Activated CD4-positive, CD25-positive, alpha-beta regulatory T cell treated with anti-CD3 and anti-CD28 coated beads, Interleukin-2, amount 50 U/mL, for 16 hours (primary cell): Measurements from ENCODE around the gene MARVELD1.
A peak's percentile ranks its signal among the peaks of the same experiment; 100 is the strongest.

Experiments
- DNase-seq: peaks from one replicate; pipeline ENCODE4 v3.0.0-alpha.2; 2020; ENCODE audit warnings: low read depth, low spot score

The MARVELD1 gene

GRCh38 chr10:97721871-97722780 lies 8.6 kb downstream of the MARVELD1 start:
- no peak for DNase-seq

DNA sequence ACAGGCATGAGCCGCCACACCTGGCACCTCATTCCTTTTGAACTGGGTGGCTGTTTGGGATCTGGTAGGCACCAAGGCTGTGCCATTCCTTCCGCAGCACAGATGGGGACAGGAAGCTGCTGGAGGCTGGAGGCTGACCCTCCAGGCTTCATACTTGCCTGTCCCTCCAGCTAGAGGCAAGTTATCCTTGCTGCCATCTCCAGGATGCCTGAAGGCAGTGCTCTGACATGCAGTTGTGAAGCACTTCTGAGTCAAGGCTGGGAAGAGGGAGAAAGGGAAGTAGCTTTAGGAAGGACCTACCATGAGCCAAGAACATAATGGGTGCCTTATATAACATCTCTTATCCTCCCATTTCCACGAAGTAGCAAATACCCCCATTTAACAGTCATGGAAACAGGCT lies 9.5 kb downstream of the MARVELD1 start:
- no peak for DNase-seq

GRCh38 chr10:97724341-97724941 lies 10.9 kb downstream of the MARVELD1 start:
- no peak for DNase-seq

DNA sequence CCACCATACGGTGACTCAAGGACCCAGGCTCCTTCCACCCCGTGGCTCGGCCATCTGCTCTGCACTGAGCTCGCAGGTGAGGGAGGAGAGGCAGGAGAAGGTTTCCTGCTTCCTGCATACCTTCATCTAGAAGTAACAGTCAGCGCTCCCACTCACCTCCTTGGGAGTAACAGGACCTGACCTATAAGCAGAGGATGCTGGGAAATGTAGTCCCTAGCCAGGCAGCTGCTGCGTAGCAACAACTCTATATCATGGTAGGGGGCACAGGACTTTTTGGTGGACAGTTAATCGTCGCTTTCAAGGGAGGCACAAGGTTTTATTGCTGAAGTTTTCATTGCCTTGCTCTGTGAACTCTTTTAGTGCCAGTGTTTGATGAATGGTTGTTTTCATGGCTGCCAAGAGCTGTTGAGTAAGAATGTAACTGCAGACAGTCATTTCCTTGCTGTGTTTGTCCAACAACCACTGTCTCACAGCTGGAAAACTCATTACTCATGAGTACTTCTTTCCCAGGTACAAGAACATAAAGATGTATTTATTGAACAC lies 13.2 kb downstream of the MARVELD1 start:
- no peak for DNase-seq

- DNase-seq, result no peak
Measured at GRCh38 chr10:97729014-97729413, 15.5 kb downstream of the MARVELD1 start.

DNA sequence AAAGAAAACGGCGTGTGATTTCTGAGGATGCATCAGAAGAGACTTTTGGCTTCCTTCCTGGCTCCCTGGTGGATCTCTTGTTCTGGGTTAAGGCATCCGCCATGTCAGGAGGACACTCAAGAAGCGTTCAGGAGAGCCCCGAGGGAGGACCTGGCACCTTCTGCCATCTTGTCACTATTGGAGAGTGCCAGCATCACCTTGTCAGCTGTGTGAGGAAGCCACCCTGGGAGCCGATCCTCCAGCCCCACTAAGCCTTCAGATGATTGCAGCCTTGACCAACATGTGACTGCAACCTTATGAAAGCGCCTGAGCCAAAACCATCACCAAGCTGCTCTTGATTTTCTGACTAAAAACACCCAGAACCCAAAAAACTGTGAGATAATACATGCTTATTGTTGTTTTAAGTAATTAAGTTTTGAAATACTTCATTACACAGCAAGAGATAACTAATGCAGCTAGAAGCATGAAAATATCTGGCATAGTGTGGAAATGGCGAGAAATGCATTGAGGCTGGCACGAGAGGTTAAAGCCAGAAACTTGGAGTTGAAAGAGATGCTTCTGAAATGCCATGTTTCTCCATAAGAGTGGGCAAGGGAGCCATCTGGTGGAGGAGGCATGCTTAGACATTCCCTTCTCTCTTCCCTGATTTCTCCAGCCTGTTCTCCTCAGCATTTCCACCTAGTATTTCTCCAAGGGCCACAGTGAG lies 18.0 kb downstream of the MARVELD1 start:
- DNase-seq, result peak; percentile 26

GRCh38 chr10:97732052-97732359 lies 18.5 kb downstream of the MARVELD1 start:
- no peak for DNase-seq

- no peak for DNase-seq
Measured at GRCh38 chr10:97733256-97733655, 19.7 kb downstream of the MARVELD1 start.

GRCh38 chr10:97734021-97734420 lies 20.5 kb downstream of the MARVELD1 start:
- no peak for DNase-seq

GRCh38 chr10:97736403-97736901 lies 22.9 kb downstream of the MARVELD1 start:
- DNase-seq, result no peak

DNA sequence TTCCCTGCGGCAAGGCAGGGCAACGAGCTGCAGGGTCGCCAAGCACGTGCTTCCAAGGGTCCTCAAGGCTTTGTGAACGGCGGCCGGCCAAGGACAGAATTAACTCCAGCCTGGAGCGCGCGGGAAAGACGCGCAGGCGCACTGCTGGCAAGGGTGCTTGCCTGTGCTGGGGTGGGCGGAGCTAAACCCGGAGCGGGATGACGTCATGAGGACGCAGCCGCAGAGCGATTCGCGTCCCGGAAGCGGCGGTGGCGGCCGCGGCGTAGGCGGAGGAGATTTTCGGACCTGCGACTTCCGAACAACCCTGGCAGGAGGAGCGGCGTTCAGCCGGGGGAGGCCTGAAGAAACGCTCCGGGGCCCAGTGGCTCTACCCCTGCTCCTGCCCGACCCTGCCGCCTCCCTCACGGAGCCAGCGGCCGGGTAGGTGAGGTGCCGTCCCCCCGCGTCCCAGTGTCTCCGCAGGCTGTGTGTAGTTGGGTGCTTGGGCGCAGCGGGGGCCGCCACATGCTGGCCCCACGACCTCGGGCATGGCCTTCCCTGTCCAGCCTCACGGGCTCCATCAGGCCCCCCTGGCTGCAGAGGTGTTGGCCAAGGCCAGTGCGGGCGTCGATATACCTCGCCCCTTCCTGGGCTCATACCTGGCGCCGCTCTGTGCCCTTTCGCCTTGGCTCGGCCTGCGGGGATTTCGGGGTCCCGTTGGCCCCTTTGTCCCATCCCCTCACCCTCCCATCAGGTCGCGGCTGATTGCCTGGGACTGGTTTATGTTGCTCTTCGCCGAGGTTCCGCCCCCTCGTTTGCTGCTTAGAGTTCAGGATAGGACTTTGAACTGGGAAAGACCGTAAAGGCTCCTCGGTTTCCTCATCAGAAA lies 23.6 kb downstream of the MARVELD1 start, which contains the start of gene ZFYVE27:
ZFYVE27 (plus strand) TSS at position 227 of the 868 bp plus-strand sequence. CDS start 1,350 bp downstream, outside the sequence.
- DNase-seq, result peak; percentile 81

DNA sequence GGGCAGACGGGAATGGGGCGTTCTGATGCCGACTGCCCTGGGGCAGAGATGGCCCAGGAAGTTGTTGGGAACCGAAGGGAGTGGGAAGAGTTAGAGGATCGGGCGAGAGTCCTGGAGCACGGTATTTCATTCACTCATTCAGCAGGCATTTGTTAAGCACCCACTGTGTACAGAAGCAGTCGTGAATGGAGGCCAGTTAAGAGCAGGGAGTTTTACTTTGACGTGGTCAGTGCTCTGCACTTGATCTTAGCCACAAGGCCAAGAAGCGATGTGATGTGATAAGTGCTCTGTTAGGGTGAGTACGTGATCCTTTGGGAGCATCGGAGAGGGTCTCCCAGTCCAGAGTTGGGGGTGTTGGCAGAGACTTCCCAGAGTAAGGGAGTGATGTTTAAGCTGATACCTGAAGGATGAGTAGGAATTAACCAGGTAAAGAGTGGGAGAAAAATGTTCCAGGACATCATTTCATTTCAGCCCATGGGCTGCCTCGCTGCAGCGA lies 24.3 kb downstream of the MARVELD1 start:
- DNase-seq, result no peak

GRCh38 chr10:97738616-97739015 lies 25.1 kb downstream of the MARVELD1 start:
- no peak for DNase-seq

GRCh38 chr10:97740613-97741012 lies 27.1 kb downstream of the MARVELD1 start:
- DNase-seq, result no peak

DNA sequence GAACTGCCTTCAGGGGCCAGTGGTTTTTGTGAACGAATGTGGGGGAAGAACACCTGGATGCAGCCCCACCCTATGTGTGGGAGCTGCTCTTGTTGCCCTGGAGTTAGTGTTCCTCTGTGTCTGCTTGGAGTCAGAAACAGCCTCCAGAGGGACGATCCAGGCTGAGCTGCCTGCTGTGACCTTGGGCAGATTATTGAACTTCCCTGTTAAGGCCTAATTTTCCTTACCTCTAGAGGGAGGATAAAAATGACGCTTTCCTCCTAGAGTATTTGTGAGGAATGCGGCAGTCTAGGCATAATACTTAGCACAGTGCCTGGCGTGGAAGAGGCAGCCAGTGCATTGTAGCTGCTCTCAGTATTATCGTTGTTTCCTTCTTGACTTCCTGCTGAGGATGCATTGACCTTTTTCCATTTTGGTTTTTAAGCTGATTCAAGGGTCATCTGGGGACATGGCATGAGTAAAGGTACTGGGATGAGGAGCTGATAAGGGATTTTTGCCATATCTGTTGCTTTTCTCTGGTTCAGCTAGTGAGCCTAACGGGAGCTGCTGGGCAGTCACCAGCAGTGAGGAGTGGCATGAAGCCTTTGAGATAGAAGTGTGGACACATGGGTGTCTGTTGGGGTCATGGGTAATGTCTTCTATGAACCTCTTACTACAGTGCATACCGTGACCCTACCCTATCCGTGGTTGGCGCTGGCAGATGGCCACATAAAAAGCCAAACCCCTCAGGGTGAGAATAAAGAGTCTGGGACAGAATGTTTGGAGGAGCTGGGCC lies 29.8 kb downstream of the MARVELD1 start:
- no peak for DNase-seq

DNA sequence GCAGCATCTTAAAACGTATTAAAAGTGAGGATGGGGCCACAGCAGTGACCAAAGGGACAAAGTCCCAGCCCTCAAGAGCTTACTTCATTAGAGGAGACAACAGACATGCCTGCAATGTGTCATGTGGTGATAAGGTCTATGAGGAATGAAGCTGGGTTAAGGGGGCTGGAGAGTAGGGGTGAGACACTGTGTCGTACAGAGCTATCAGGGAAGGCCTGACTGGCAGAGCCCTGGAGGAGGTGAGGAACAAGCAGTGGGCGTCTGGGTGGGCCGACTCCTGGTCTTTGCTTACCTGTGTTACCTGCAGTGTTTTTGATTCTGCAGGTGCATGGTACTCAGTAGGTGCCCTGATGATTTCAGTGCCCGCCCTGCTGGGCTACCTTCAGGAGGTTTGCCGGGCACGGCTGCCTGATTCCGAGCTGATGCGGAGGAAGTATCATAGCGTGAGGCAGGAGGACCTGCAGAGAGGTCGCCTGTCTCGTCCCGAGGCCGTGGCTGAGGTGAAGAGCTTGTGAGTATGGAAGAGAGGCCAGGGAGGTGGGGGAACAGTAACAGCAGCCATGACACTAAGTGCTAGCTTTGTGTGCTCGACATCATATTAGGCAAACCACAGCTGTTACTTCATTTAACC lies 31.0 kb downstream of the MARVELD1 start:
- DNase-seq, result no peak

- DNase-seq, result no peak
Measured at GRCh38 chr10:97747573-97747972, 34.0 kb downstream of the MARVELD1 start.

GRCh38 chr10:97748116-97748515 lies 34.6 kb downstream of the MARVELD1 start:
- DNase-seq, result no peak

- DNase-seq, result no peak
Measured at GRCh38 chr10:97752956-97753355, 39.4 kb downstream of the MARVELD1 start.

DNA sequence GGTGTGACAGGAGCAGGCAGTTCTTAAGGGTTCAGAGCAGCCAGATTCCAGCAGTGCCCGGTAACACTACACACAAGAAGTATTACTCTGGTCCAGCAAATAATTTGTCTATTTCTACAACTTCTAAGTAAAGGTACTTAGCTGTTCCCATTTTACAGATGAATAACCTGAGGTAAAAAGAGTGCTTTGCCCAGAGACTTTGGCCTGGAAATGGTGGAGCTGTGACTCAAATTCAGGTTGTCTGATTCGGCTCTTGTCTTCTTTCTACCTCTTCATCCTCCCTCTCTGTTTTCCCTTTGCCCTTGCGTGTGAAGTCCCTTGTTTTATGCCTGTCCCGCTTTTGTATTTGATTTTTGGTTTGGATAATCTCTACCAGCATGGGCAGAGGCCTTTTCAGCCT lies 41.2 kb downstream of the MARVELD1 start:
- no peak for DNase-seq
